Endothelial cell of umbilical vein (primary cell): ENCODE measurements around the gene ADGRD1. TPM values are rescaled to one million over a fixed set of nuclear protein-coding genes. Genes with fewer than 3 reads are reported as not detected.

Source experiments
- BruUV-seq: library from RNA; stranded (reverse); fragments of 400-500 nt; replicated peaks from 2 replicates; lab custom pipeline; 2021; lab: Mats Ljungman, UMichigan
- CTCF ChIA-PET: fragments of 300-600, 350-600 bp; sonication (Branson Sonifier 250); formaldehyde crosslinking; loops from one replicate; lab custom pipeline; 2021; ENCODE audit warnings: antibody characterized with exemption, inconsistent platforms; lab: Charles Lee
- POLR2A ChIA-PET: fragments of 300-600, 350-600 bp; sonication (Branson Sonifier 250); formaldehyde crosslinking; loops from one replicate; lab custom pipeline; 2021; ENCODE audit warnings: antibody characterized with exemption, inconsistent platforms; lab: Charles Lee
- DNase-seq: peaks from one replicate; pipeline ENCODE4 v3.0.0-alpha.2; 2011; ENCODE audit warnings: low read depth, low spot score
- FAIRE-seq: peaks from 2 replicates; lab custom pipeline; 2011; peaks lifted over from hg19 to GRCh38; lab: Jason Lieb, UNC
- H2AFZ ChIP-seq: 2 replicates; pipeline ENCODE4 v1.6.0; 2012; ENCODE audit warnings: low read depth, low read length, control low read depth, inconsistent platforms
- H3K27ac ChIP-seq: 2 replicates; pipeline ENCODE4 v1.5.1; 2011; ENCODE audit warnings: low read depth, mild to moderate bottlenecking, control low read depth, low read length, moderate library complexity; ENCODE audit not compliant: insufficient read depth
- H3K27me3 ChIP-seq, 2 experiments: 2 replicates each; pipeline versions ENCODE4 v1.6.0 to v1.6.1; 2011; ENCODE audit warnings: low read length in 2 of 2, mixed read lengths in 1 of 2; ENCODE audit not compliant: control insufficient read depth in 2 of 2, insufficient read depth in 2 of 2
- H3K36me3 ChIP-seq, 2 experiments: 2 replicates in 1 of 2; 3 replicates in 1 of 2; pipeline ENCODE4 v1.5.1; 2011; ENCODE audit warnings: low read length in 2 of 2, mild to moderate bottlenecking in 1 of 2, moderate library complexity in 1 of 2; ENCODE audit not compliant: control insufficient read depth in 2 of 2, insufficient read depth in 2 of 2; ENCODE audit errors: extremely low read depth in 1 of 2
- H3K4me1 ChIP-seq: 3 replicates; pipeline ENCODE4 v1.5.1; 2011; ENCODE audit warnings: mild to moderate bottlenecking, low read length; ENCODE audit not compliant: control insufficient read depth, insufficient read depth; ENCODE audit errors: extremely low read depth
- H3K4me2 ChIP-seq: 2 replicates; pipeline ENCODE4 v1.6.1; 2011; ENCODE audit warnings: low read length, control low read depth, mixed read lengths; ENCODE audit not compliant: insufficient read depth
- H3K4me3 ChIP-seq, 3 experiments: fragments of 200-600 bp in 1 of 3; sonication (generic), shearing (Covaris generic) in 1 of 3; replicated peaks in 1 of 3; 2 replicates each; pipeline ENCODE4 v1.5.1; 2011 to 2016; ENCODE audit warnings: control low read depth in 3 of 3, low read length in 3 of 3, mild to moderate bottlenecking in 2 of 3, inconsistent platforms in 1 of 3, low read depth in 1 of 3, moderate library complexity in 1 of 3; ENCODE audit not compliant: insufficient read depth in 1 of 3
- H3K79me2 ChIP-seq: 2 replicates; pipeline ENCODE4 v1.6.0; 2012; ENCODE audit warnings: low read length, inconsistent platforms; ENCODE audit not compliant: control insufficient read depth, insufficient read depth
- H3K9ac ChIP-seq: replicated peaks from 2 replicates; pipeline ENCODE3; 2011; ENCODE audit warnings: low read length, control low read depth; ENCODE audit not compliant: insufficient read depth; ENCODE audit errors: extremely low read depth
- H3K9me1 ChIP-seq: replicated peaks from 3 replicates; pipeline ENCODE4 v1.6.0; 2011; ENCODE audit warnings: mild to moderate bottlenecking, low read length; ENCODE audit not compliant: control insufficient read depth, insufficient read depth; ENCODE audit errors: extremely low read depth
- H3K9me3 ChIP-seq: replicated peaks from 2 replicates; pipeline ENCODE4 v1.5.1; 2012; ENCODE audit warnings: low read length, inconsistent platforms; ENCODE audit not compliant: control insufficient read depth, insufficient read depth
- H4K20me1 ChIP-seq: replicated peaks from 2 replicates; pipeline ENCODE3; 2011; ENCODE audit warnings: mild to moderate bottlenecking, low read length; ENCODE audit not compliant: control insufficient read depth, insufficient read depth; ENCODE audit errors: extremely low read depth
- EZH2 ChIP-seq: IDR thresholded peaks from 2 replicates; pipeline ENCODE4 v1.6.1; 2012; ENCODE audit warnings: borderline replicate concordance, low read depth, mild to moderate bottlenecking, moderate library complexity, low read length, inconsistent platforms; ENCODE audit not compliant: severe bottlenecking
- FOS ChIP-seq: IDR thresholded peaks from 2 replicates; pipeline ENCODE4 v1.6.1; 2011; ENCODE audit warnings: mild to moderate bottlenecking, low read length, moderate library complexity, borderline replicate concordance; ENCODE audit not compliant: insufficient read depth
- GATA2 ChIP-seq: IDR thresholded peaks from 2 replicates; pipeline ENCODE4 v1.7.0; 2011; ENCODE audit warnings: low read depth, mild to moderate bottlenecking, moderate library complexity, mixed read lengths, low read length; ENCODE audit not compliant: insufficient read length, insufficient read depth
- JUN ChIP-seq: IDR thresholded peaks from 2 replicates; pipeline ENCODE4 v1.6.1; 2011; ENCODE audit warnings: borderline replicate concordance, low read depth; ENCODE audit not compliant: insufficient read length, insufficient read depth
- MYC ChIP-seq: IDR thresholded peaks from one replicate; pipeline ENCODE4 v1.6.1; 2011; ENCODE audit warnings: mild to moderate bottlenecking, low read depth, low read length
- POLR2A ChIP-seq: IDR thresholded peaks from 2 replicates; pipeline ENCODE4 v1.6.1; 2012; ENCODE audit warnings: low read depth, mild to moderate bottlenecking, control low read depth, low read length
- POLR2AphosphoS5 ChIP-seq: IDR thresholded peaks from 2 replicates; pipeline ENCODE4 v1.6.1; 2012; ENCODE audit warnings: low read depth, mild to moderate bottlenecking, control low read depth, low read length, moderate library complexity; ENCODE audit not compliant: insufficient read depth
- dilution Hi-C: fragments of 300-500 bp; cut with MboI; formaldehyde crosslinking; loops from one replicate; pipeline ENCODE4 v1.15.0; 2019; ENCODE audit warnings: low sequenced_read_pairs; ENCODE audit not compliant: extremely low pct_ligation_motif_present
- intact Hi-C: fragments of 100-400 bp; cut with micrococcal nuclease; formaldehyde crosslinking; loops from one replicate; pipeline ENCODE4 v1.10.0; 2022
- polyA plus RNA-seq, 4 experiments: library from polyadenylated mRNA; depleted of rRNA in 3 of 4; stranded (reverse) in 3 of 4; unstranded in 1 of 4; fragments of >200 nt; gene quantifications; 2 replicates each; pipeline versions ENCODE4 v1.2.1 to v1.2.3, GENCODE V29; 2011 to 2012; ENCODE audit warnings: missing spikeins in 1 of 4
- total RNA-seq: library from RNA; stranded (reverse); gene quantifications from 2 replicates; pipeline ENCODE4 v1.2.3, GENCODE V29; 2021
- TF ChIP-seq, protein P1 (sequence below): IDR thresholded peaks from 2 replicates; pipeline ENCODE4 v1.6.1; 2011; ENCODE audit not compliant: insufficient read depth, insufficient read length
- TF ChIP-seq, protein P2 (sequence below), 2 donors: IDR thresholded peaks; 1 replicate in 1 of 2; 2 replicates in 1 of 2; pipeline ENCODE4 v1.5.1; 2011; ENCODE audit warnings: low read length in 2 of 2, mild to moderate bottlenecking in 2 of 2, moderate library complexity in 2 of 2, control low read depth in 1 of 2, inconsistent platforms in 1 of 2, low read depth in 1 of 2; ENCODE audit not compliant: insufficient read depth in 1 of 2; ENCODE audit errors: extremely low read depth in 1 of 2

Gene ADGRD1
- total and polyA plus RNA-seq, 2 donors (not counting 3 experiments of a cell fraction or from before 2014, with no cell fraction given) = 0.07 TPM; not detected in 1

DNA sequence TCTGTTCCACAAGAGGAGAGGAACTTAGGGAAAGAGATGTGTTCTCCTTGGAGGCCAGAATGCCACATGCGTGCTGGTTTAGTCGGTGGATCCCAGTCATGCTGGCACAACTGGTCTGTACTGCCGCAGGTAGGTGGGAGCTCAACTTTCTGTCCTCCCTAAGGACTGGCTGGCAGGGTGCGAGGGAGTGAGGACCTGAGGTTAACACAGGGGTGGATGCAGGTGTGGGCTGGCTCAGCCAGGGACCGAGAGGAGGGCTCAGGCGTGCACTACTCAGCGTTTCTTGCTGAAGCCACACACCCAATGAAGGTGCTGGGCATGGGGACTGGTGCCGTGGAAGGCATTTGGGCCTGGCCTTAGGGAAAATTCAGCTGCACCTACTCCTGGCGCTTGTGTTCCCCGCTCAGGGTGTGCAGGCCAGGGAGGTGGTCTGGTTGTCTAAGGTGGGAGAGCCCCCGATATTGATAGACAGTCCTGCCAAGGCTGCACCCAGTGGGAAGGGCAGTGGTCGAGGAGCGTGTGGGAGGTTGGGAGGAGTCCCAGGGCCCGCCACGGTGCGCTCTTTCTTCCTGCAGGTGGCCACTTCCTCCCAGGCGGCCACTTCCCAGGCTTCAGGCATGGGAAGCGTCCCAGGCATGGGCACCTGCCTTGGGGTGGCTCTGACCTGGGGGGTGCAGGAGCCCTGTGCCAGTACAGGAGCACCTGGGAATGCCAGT, 138.4 kb downstream of the ADGRD1 start:
- H3K4me2 ChIP-seq = no peak overlapping the region
- FAIRE-seq (no peak), DNase-seq (no peak)
- no peaks in the 10 kb centered on the region for H3K9me1 ChIP-seq
- TF ChIP-seq, protein P1, sequence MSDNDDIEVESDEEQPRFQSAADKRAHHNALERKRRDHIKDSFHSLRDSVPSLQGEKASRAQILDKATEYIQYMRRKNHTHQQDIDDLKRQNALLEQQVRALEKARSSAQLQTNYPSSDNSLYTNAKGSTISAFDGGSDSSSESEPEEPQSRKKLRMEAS = no peak
- TF ChIP-seq, protein P2, sequence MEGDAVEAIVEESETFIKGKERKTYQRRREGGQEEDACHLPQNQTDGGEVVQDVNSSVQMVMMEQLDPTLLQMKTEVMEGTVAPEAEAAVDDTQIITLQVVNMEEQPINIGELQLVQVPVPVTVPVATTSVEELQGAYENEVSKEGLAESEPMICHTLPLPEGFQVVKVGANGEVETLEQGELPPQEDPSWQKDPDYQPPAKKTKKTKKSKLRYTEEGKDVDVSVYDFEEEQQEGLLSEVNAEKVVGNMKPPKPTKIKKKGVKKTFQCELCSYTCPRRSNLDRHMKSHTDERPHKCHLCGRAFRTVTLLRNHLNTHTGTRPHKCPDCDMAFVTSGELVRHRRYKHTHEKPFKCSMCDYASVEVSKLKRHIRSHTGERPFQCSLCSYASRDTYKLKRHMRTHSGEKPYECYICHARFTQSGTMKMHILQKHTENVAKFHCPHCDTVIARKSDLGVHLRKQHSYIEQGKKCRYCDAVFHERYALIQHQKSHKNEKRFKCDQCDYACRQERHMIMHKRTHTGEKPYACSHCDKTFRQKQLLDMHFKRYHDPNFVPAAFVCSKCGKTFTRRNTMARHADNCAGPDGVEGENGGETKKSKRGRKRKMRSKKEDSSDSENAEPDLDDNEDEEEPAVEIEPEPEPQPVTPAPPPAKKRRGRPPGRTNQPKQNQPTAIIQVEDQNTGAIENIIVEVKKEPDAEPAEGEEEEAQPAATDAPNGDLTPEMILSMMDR (IDR thresholded peaks at IDR 0.05; ENCODE audit: extremely low read depth in 1 of 2, insufficient read depth in 1 of 2, low read depth in 1 of 2, low read length in 2 of 2) = no peak
- TF ChIP-seq POLR2AphosphoS5 (no peak), GATA2 (no peak), POLR2A (no peak), JUN (no peak), EZH2 (no peak), MYC (no peak), FOS (no peak)
- no peaks in the 10 kb centered on the region for H3K79me2 ChIP-seq
- CTCF ChIA-PET = no interaction called here
- H2AFZ ChIP-seq = no peak overlapping the region
- H3K4me3 ChIP-seq = no peak overlapping the region
- H3K9me3 ChIP-seq = no peaks in the 10 kb centered on the region
- no TSS peak for BruUV-seq
- no peaks in the 10 kb centered on the region for H3K36me3 ChIP-seq
- POLR2A ChIA-PET = no interaction called here
- dilution Hi-C loops (no loop called here), intact Hi-C loops (no loop called here)
- no peak overlapping the region for H3K27ac ChIP-seq
- H3K27me3 ChIP-seq = no peaks in the 10 kb centered on the region
- no peaks in the 10 kb centered on the region for H3K4me1 ChIP-seq
- no peaks in the 10 kb centered on the region for H4K20me1 ChIP-seq
- no peak overlapping the region for H3K9ac ChIP-seq
